Measurements from ENCODE around the gene FABP1.

DNA sequence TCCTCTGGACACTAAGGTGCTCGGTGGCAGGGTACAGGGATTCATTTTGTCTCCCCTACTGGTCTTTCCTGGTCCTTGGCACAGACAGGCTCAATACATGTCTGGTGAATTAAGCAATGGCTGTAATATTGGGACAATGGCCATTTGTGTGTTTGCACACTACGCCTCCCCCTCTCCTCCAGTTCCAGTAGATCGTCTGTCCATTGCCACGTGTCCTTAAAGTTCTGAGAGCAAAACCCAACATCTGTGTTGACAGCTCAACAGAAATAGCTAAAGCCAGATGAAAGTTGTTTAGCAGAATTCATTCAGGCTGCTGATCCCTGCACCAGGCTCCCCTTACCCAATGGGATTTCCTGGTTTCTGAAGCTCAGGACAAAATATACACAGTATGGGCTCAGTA, 9.0 kb upstream of the FABP1 start:
- TF ChIP-seq, protein P1, sequence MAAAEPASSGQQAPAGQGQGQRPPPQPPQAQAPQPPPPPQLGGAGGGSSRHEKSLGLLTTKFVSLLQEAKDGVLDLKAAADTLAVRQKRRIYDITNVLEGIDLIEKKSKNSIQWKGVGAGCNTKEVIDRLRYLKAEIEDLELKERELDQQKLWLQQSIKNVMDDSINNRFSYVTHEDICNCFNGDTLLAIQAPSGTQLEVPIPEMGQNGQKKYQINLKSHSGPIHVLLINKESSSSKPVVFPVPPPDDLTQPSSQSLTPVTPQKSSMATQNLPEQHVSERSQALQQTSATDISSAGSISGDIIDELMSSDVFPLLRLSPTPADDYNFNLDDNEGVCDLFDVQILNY (CRISPR knock-in tag; IDR thresholded peaks at IDR 0.05), result no peak
- TF ChIP-seq POLR2AphosphoS5 (IDR thresholded peaks at IDR 0.05; ENCODE audit: control insufficient read depth, insufficient read depth, low read depth, low read length) (no peak), CEBPB (tag; IDR thresholded peaks at IDR 0.05) (no peak), ZNF699 (CRISPR knock-in tag; IDR thresholded peaks at IDR 0.05; ENCODE audit: insufficient replicate concordance) (no peak), EP300 (IDR thresholded peaks at IDR 0.05; ENCODE audit: low read length) (no peak)
- TF ChIP-seq, protein P2, sequence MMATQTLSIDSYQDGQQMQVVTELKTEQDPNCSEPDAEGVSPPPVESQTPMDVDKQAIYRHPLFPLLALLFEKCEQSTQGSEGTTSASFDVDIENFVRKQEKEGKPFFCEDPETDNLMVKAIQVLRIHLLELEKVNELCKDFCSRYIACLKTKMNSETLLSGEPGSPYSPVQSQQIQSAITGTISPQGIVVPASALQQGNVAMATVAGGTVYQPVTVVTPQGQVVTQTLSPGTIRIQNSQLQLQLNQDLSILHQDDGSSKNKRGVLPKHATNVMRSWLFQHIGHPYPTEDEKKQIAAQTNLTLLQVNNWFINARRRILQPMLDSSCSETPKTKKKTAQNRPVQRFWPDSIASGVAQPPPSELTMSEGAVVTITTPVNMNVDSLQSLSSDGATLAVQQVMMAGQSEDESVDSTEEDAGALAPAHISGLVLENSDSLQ (IDR thresholded peaks at IDR 0.05), result no peak
- TF ChIP-seq, protein P3, sequence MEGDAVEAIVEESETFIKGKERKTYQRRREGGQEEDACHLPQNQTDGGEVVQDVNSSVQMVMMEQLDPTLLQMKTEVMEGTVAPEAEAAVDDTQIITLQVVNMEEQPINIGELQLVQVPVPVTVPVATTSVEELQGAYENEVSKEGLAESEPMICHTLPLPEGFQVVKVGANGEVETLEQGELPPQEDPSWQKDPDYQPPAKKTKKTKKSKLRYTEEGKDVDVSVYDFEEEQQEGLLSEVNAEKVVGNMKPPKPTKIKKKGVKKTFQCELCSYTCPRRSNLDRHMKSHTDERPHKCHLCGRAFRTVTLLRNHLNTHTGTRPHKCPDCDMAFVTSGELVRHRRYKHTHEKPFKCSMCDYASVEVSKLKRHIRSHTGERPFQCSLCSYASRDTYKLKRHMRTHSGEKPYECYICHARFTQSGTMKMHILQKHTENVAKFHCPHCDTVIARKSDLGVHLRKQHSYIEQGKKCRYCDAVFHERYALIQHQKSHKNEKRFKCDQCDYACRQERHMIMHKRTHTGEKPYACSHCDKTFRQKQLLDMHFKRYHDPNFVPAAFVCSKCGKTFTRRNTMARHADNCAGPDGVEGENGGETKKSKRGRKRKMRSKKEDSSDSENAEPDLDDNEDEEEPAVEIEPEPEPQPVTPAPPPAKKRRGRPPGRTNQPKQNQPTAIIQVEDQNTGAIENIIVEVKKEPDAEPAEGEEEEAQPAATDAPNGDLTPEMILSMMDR (IDR thresholded peaks at IDR 0.05 in 2 of 3, conservative IDR thresholded peaks at IDR 0.05 in 1 of 3; ENCODE audit: insufficient read depth in 2 of 3, low read depth in 1 of 3, low read length in 3 of 3), result no peak

Data from K562 (cell line).